ENCODE results near the gene GRIK5. TPM values are rescaled to one million over a fixed set of nuclear protein-coding genes. Genes with fewer than 3 reads are reported as not detected.
A peak's percentile ranks its signal among the peaks of the same experiment; 100 is the strongest.

Gene GRIK5
- total RNA-seq, 2 donors from 2014 or later, result 2.1 to 5.9 TPM

- ATAC-seq, result no peak
- no peaks in the 10 kb centered on the region for H3K36me3 ChIP-seq (replicated peaks in 1 of 2; ENCODE audit: insufficient read depth in 1 of 2, low read depth in 2 of 2)
- no peak overlapping the region for H3K27ac ChIP-seq
Observed at GRCh38 chr19:41956621-41957020, 113.4 kb downstream of the GRIK5 start.

GRCh38 chr19:41955521-41955920 is 114.5 kb downstream of the GRIK5 start:
- Histone ChIP-seq H3K36me3 (replicated peaks in 1 of 2; ENCODE audit: insufficient read depth in 1 of 2, low read depth in 2 of 2) (no peaks in the 10 kb centered on the region), H3K9me3 (no peaks in the 10 kb centered on the region), H3K4me3 (no peak overlapping the region), H3K4me1 (peaks cover 15% of the 10 kb centered on the region), H3K27ac (no peak overlapping the region), H3K27me3 (no peaks in the 10 kb centered on the region)
- no peak for TF ChIP-seq CTCF (IDR thresholded peaks at IDR 0.05)
- no peak for TF ChIP-seq POLR2A (IDR thresholded peaks at IDR 0.05)
- intact Hi-C loops (cut with DNase I), result loop anchor here (5.0 kb wide), 1 partner anchor 78 kb away; the partner anchor contains the start of gene CD79A
- DNase-seq (no peak), ATAC-seq (no peak)
- WGBS, 2 donors, result 67 to 69% methylated on average over 7 of the region's 7 CpGs

More at GRCh38 chr19:41956621-41957020, 113.4 kb downstream of the GRIK5 start:
- no peak for DNase-seq
- no peaks in the 10 kb centered on the region for H3K27me3 ChIP-seq
- intact Hi-C loops (cut with DNase I), result loop anchor here (5.0 kb wide), 1 partner anchor 79 kb away; the partner anchor contains the start of gene CD79A
- H3K4me3 ChIP-seq, result no peak overlapping the region
- no peaks in the 10 kb centered on the region for H3K9me3 ChIP-seq
- 85 to 94% methylated on average over 2 to 13 of the region's 13 CpGs for WGBS, 2 donors
- TF ChIP-seq CTCF (IDR thresholded peaks at IDR 0.05) (no peak), POLR2A (IDR thresholded peaks at IDR 0.05) (no peak)
- peaks cover 15% of the 10 kb centered on the region for H3K4me1 ChIP-seq

GRCh38 chr19:41951686-41952172 is 118.3 kb downstream of the GRIK5 start:
- no peaks in the 10 kb centered on the region for H3K36me3 ChIP-seq (replicated peaks in 1 of 2; ENCODE audit: insufficient read depth in 1 of 2, low read depth in 2 of 2)
- H3K27me3 ChIP-seq, result no peaks in the 10 kb centered on the region
- ATAC-seq (peak; percentile 67), DNase-seq (peak; percentile 70 to 83 (median 80))
- H3K4me1 ChIP-seq, result no peaks in the 10 kb centered on the region
- no peaks in the 10 kb centered on the region for H3K9me3 ChIP-seq
- intact Hi-C loops (cut with DNase I), result no loop called here
- WGBS, 2 donors, result 3 to 4% methylated on average over 11 of the region's 12 CpGs
- no peak overlapping the region for H3K27ac ChIP-seq
- H3K4me3 ChIP-seq, result no peak overlapping the region
- TF ChIP-seq CTCF (IDR thresholded peaks at IDR 0.05) (peak; percentile 72 to 99 (median 92)), POLR2A (IDR thresholded peaks at IDR 0.05) (no peak)

Other genes starting within 250 kb of the GRIK5 start
- gene LYPD4, start 225.5 kb downstream of the GRIK5 start, total RNA-seq, result not detected
- not detected for gene DMRTC2, start 225.2 kb downstream of the GRIK5 start, total RNA-seq
- gene RPS19, start 210.0 kb downstream of the GRIK5 start, total RNA-seq, result 100 to 1,000 TPM; 454 to 832 TPM
- gene CD79A, start 192.9 kb downstream of the GRIK5 start, total RNA-seq, result not detected
- 100 to 1,000 TPM in 1 of 2 donors, 10 to 100 TPM in 1; 43.8 to 104 TPM for gene ARHGEF1, start 187.0 kb downstream of the GRIK5 start, total RNA-seq
- gene ERFL, start 141.8 kb downstream of the GRIK5 start, total RNA-seq, result not detected
- gene RABAC1, start 110.9 kb downstream of the GRIK5 start, total RNA-seq, result 10 to 100 TPM; 87.3 to 88.5 TPM
- under 1 TPM in 1 of 2 donors, not detected in 1; 0.26 TPM for gene ATP1A3, start 76.0 kb downstream of the GRIK5 start, total RNA-seq
- gene ZNF574, start 6.0 kb upstream of the GRIK5 start, total RNA-seq, result 10 to 100 TPM in 1 of 2 donors, 1 to 10 TPM in 1; 8.6 to 14.2 TPM
- 1 to 10 TPM in 1 of 2 donors, under 1 TPM in 1; under 0.01 to 1.6 TPM for gene POU2F2, start 62.2 kb upstream of the GRIK5 start, total RNA-seq
- 10 to 100 TPM; 34.8 to 44.2 TPM for gene DEDD2, start 147.5 kb upstream of the GRIK5 start, total RNA-seq
- 1 to 10 TPM; 4.9 to 6.0 TPM for gene ZNF526, start 150.1 kb upstream of the GRIK5 start, total RNA-seq
- gene GSK3A, start 172.4 kb upstream of the GRIK5 start, total RNA-seq, result 10 to 100 TPM; 12.5 to 14.5 TPM
- gene ERF, start 184.9 kb upstream of the GRIK5 start, total RNA-seq, result 10 to 100 TPM; 10.6 to 31.6 TPM
- gene CIC, start 199.0 kb upstream of the GRIK5 start, total RNA-seq, result 10 to 100 TPM; 40.5 to 61.0 TPM
- gene PRR19, start 231.9 kb upstream of the GRIK5 start, total RNA-seq, result under 1 TPM in 1 of 2 donors, not detected in 1; 0.52 TPM
- 10 to 100 TPM in 1 of 2 donors, 1 to 10 TPM in 1; 7.9 to 12.5 TPM for gene PAFAH1B3, start 232.4 kb upstream of the GRIK5 start, total RNA-seq
- gene TMEM145, start 243.1 kb upstream of the GRIK5 start, total RNA-seq, result not detected